CD4-positive, alpha-beta T cell (primary cell): ENCODE results near the gene ANKRD45. TPM values are rescaled to one million over a fixed set of nuclear protein-coding genes. Genes with fewer than 3 reads are reported as not detected.
"Not testable (repeated sequence)": the region's sequence is repeated elsewhere in the genome, so short reads cannot be mapped to it uniquely, and the experiment has no call there.

ENCODE experiments used
- ATAC-seq: fragments of 200-7000 bp; cut with Tn5 transposase; one replicate; pipeline ENCODE4 v1.10.0; 2022; ENCODE audit warnings: mild to moderate bottlenecking; ENCODE audit not compliant: poor library complexity
- CTCF ChIA-PET: fragments of 350-600 bp; sonication (Branson Sonifier 250); formaldehyde crosslinking; loops from one replicate; lab custom pipeline; 2021; ENCODE audit warnings: antibody characterized with exemption, inconsistent platforms; lab: Charles Lee
- POLR2A ChIA-PET: fragments of 350-600 bp; sonication (Branson Sonifier 250); formaldehyde crosslinking; loops from one replicate; lab custom pipeline; 2021; ENCODE audit warnings: antibody characterized with exemption, inconsistent platforms; lab: Charles Lee
- DNase-seq, 14 experiments: peaks; one replicate each; pipeline ENCODE4 v3.0.0-alpha.2; 2013 to 2020; ENCODE audit warnings: mixed read lengths in 2 of 14
- H3K27ac ChIP-seq, 2 donors: one replicate each; pipeline versions ENCODE4 v1.5.1 to v1.7.0; 2013; ENCODE audit warnings: low read length in 2 of 2, low read depth in 1 of 2, mild to moderate bottlenecking in 1 of 2
- H3K27me3 ChIP-seq, 2 experiments: 1 replicate in 1 of 2; 2 replicates in 1 of 2; pipeline versions ENCODE4 v1.6.1 to v1.7.0; 2013; ENCODE audit warnings: low read length in 2 of 2, control low read depth in 1 of 2, mild to moderate bottlenecking in 1 of 2, moderate library complexity in 1 of 2; ENCODE audit not compliant: insufficient read depth in 2 of 2, control insufficient read depth in 1 of 2
- H3K36me3 ChIP-seq: one replicate; pipeline ENCODE4 v1.6.1; 2013; ENCODE audit warnings: low read length, control low read depth; ENCODE audit not compliant: insufficient read depth
- H3K4me1 ChIP-seq: one replicate; pipeline ENCODE4 v1.6.1; 2013; ENCODE audit warnings: low read length, control low read depth; ENCODE audit not compliant: insufficient read depth
- H3K4me3 ChIP-seq: one replicate; pipeline ENCODE4 v1.5.1; 2013; ENCODE audit warnings: mild to moderate bottlenecking, low read length, moderate library complexity
- H3K9me3 ChIP-seq, 2 experiments: 1 replicate in 1 of 2; 2 replicates in 1 of 2; pipeline versions ENCODE4 v1.6.1 to v1.7.0; 2013; ENCODE audit warnings: low read length in 2 of 2, mild to moderate bottlenecking in 2 of 2, control low read depth in 1 of 2, moderate library complexity in 1 of 2; ENCODE audit not compliant: control insufficient read depth in 1 of 2, insufficient read depth in 1 of 2
- H3K27ac Mint-ChIP-seq: one replicate; pipeline ENCODE4 v1.8.0; 2020; ENCODE audit warnings: mixed read lengths
- H3K27me3 Mint-ChIP-seq: one replicate; pipeline ENCODE4 v1.8.0; 2021; ENCODE audit warnings: mixed read lengths
- H3K36me3 Mint-ChIP-seq: one replicate; pipeline ENCODE4 v1.8.0; 2021; ENCODE audit warnings: low read depth, mixed read lengths
- H3K4me1 Mint-ChIP-seq: one replicate; pipeline ENCODE4 v1.8.0; 2021; ENCODE audit warnings: low read depth, mixed read lengths
- H3K4me3 Mint-ChIP-seq: one replicate; pipeline ENCODE4 v1.8.0; 2020; ENCODE audit warnings: mild to moderate bottlenecking, mixed read lengths
- H3K9me3 Mint-ChIP-seq: one replicate; pipeline ENCODE4 v1.8.0; 2020; ENCODE audit warnings: mixed read lengths
- intact Hi-C, 2 experiments: fragments of 100-400 bp; cut with DNase I in 1 of 2; cut with micrococcal nuclease in 1 of 2; formaldehyde crosslinking; loops; one replicate each; pipeline versions ENCODE4 v1.15.1 to v1.9.0; 2023 to 2025; cut with DNase I, micrococcal nuclease
- total RNA-seq, 174 experiments: library from RNA in 2 of 174; stranded (reverse) in 2 of 174; gene quantifications; one replicate each; pipeline ENCODE4 v1.2.3 and lab custom pipeline; 2021 to 2026
- TF ChIP-seq, protein P1 (sequence below): fragments of 200-600 bp; IDR thresholded peaks from one replicate; pipeline ENCODE4 v1.8.0; 2022; ENCODE audit warnings: antibody characterized with exemption, mild to moderate bottlenecking

Gene ANKRD45
- total RNA-seq, 2 experiments from 2014 or later: not detected

GRCh38 chr1:173688300-173688699, 18.6 kb upstream of the ANKRD45 start:
- Histone ChIP-seq H3K4me3 (no peak overlapping the region), H3K27me3 (no peaks in the 10 kb centered on the region), H3K36me3 (no peaks in the 10 kb centered on the region), H3K4me1 (no peaks in the 10 kb centered on the region), H3K9me3 (peaks cover 0 to 6% of the 10 kb centered on the region in 2 experiments), H3K27ac (no peak overlapping the region)
- H3K27me3 Mint-ChIP-seq: peaks cover 13% of the 10 kb centered on the region
- TF ChIP-seq, protein P1, sequence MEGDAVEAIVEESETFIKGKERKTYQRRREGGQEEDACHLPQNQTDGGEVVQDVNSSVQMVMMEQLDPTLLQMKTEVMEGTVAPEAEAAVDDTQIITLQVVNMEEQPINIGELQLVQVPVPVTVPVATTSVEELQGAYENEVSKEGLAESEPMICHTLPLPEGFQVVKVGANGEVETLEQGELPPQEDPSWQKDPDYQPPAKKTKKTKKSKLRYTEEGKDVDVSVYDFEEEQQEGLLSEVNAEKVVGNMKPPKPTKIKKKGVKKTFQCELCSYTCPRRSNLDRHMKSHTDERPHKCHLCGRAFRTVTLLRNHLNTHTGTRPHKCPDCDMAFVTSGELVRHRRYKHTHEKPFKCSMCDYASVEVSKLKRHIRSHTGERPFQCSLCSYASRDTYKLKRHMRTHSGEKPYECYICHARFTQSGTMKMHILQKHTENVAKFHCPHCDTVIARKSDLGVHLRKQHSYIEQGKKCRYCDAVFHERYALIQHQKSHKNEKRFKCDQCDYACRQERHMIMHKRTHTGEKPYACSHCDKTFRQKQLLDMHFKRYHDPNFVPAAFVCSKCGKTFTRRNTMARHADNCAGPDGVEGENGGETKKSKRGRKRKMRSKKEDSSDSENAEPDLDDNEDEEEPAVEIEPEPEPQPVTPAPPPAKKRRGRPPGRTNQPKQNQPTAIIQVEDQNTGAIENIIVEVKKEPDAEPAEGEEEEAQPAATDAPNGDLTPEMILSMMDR: no peak
- H3K4me1 Mint-ChIP-seq: peaks cover 10% of the 10 kb centered on the region
- no peaks in the 10 kb centered on the region for H3K36me3 Mint-ChIP-seq
- DNase-seq: no peak
- no peaks in the 10 kb centered on the region for H3K9me3 Mint-ChIP-seq
- intact Hi-C loops: no loop called here
- H3K4me3 Mint-ChIP-seq: no peak overlapping the region
- POLR2A ChIA-PET: no interaction called here
- ATAC-seq: no peak
- H3K27ac Mint-ChIP-seq: no peak overlapping the region
- CTCF ChIA-PET: no interaction called here

DNA sequence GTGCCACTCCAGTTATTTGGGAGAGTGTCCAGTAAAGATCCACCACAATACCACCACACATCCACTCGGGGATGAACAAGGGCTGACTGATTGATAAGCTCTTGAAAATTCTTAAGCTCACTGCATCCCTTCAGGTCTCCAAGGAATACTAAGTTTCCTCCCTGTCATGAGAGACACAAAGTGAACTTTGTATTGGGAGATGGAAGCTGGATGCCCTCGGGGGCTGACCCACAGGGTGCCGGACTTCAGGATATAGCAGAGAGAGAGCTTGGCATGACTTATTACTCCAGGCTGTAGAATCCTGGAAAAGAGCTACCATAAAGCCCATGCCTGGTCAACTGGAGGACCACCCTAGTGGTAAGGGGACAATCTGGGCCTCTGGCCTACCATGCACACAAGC, 15.5 kb upstream of the ANKRD45 start:
- CTCF ChIA-PET, POLR2A ChIA-PET, ATAC-seq: not testable (repeated sequence)

DNA sequence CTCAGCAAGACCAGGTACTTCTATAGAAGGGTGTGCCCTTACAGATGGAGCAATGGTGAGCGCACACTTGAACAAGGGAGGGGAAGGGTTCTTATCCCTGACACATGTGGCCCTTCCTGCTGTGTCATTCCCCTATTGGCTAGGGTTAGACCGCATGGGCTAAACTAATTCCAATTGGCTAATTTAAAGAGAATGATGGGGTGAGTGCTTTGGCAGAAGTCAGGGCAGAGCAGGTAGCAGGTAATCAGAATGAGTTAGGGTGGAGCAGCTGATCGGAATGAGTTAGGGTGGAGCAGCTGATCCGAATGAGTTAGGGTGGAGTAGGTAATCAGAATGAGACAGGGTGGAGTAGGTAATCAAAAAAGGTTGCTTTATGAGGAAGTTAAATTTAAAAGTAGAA, 14.2 kb upstream of the ANKRD45 start:
- H3K4me3 Mint-ChIP-seq, H3K27ac Mint-ChIP-seq, POLR2A ChIA-PET: not testable (repeated sequence)

More for the DNA sequence above, 15.5 kb upstream of the ANKRD45 start:
- H3K4me3 Mint-ChIP-seq, H3K9me3 ChIP-seq, H3K4me3 ChIP-seq, H3K36me3 Mint-ChIP-seq, DNase-seq, H3K36me3 ChIP-seq, H3K27me3 Mint-ChIP-seq, H3K4me1 ChIP-seq, H3K27me3 ChIP-seq, H3K27ac Mint-ChIP-seq, intact Hi-C loops, H3K27ac ChIP-seq, H3K9me3 Mint-ChIP-seq: not testable (repeated sequence)
- H3K4me1 Mint-ChIP-seq: peaks cover 10% of the 10 kb centered on the region

GRCh38 chr1:173682184-173682583, 12.5 kb upstream of the ANKRD45 start:
- Mint-ChIP-seq H3K36me3 (no peaks in the 10 kb centered on the region), H3K27ac (no peak overlapping the region), H3K27me3 (no peaks in the 10 kb centered on the region), H3K4me3 (no peak overlapping the region), H3K4me1 (no peaks in the 10 kb centered on the region), H3K9me3 (no peaks in the 10 kb centered on the region)
- ChIA-PET POLR2A (interaction anchor here (0.8 kb wide), 1 partner anchor 16 kb away, joined by 4 read pairs; no protein-coding TSS in a partner anchor), CTCF (no interaction called here)
- ATAC-seq (no peak), DNase-seq (no peak)
- no peaks in the 10 kb centered on the region for H3K36me3 ChIP-seq
- no peaks in the 10 kb centered on the region for H3K27me3 ChIP-seq
- TF ChIP-seq, protein P1: no peak
- no peaks in the 10 kb centered on the region for H3K4me1 ChIP-seq
- no peaks in the 10 kb centered on the region for H3K9me3 ChIP-seq
- H3K4me3 ChIP-seq: no peak overlapping the region
- no peak overlapping the region for H3K27ac ChIP-seq
- intact Hi-C loops: no loop called here

More for the DNA sequence above, 14.2 kb upstream of the ANKRD45 start:
- H3K36me3 Mint-ChIP-seq, H3K27me3 ChIP-seq, DNase-seq, intact Hi-C loops, H3K4me3 ChIP-seq, H3K9me3 Mint-ChIP-seq, H3K4me1 Mint-ChIP-seq, H3K27ac ChIP-seq, CTCF ChIA-PET, H3K36me3 ChIP-seq, H3K4me1 ChIP-seq, H3K27me3 Mint-ChIP-seq, ATAC-seq, H3K9me3 ChIP-seq: not testable (repeated sequence)

DNA sequence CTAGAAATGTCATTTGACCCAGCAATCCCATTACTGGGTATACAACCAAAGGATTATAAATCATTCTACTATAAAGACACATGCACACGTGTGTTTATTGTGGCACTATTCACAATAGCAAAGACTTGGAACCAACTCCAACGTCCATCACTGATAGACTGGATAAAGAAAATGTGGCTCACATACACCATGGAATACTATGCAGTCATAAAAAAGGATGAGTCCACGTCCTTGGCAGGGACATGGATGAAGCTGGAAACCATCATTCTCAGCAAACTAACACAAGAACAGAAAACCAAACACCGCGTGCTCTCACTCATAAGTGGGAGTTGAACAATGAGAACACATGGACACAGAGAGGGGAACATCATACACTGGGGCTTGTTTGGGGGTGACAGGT, 10.5 kb upstream of the ANKRD45 start:
- H3K27ac ChIP-seq, H3K36me3 Mint-ChIP-seq, POLR2A ChIA-PET, H3K27ac Mint-ChIP-seq, H3K27me3 ChIP-seq, intact Hi-C loops, H3K4me1 ChIP-seq, DNase-seq, H3K36me3 ChIP-seq, ATAC-seq, CTCF ChIA-PET, H3K4me3 Mint-ChIP-seq, H3K4me3 ChIP-seq, H3K9me3 Mint-ChIP-seq, H3K27me3 Mint-ChIP-seq, H3K9me3 ChIP-seq, H3K4me1 Mint-ChIP-seq: not testable (repeated sequence)

DNA sequence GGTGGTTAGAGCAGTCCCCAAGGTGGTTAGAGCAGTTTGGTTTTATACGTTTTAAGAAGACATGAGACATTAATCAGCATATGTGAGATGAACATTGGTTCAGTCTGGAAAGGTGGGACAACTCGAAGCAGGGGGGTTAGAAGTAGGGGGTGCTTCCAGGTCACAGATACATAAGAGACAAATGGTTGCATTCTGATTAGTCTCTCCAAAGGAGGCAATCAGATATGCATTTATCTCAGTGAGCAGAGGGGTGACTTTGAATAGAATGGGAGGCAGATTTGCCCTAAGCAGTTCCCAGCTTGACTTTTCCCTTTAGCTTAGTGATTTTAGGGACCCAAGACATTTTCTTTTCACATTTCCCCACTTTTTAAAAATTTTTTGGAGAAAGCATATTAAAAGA, 4.8 kb upstream of the ANKRD45 start:
- CTCF ChIA-PET, H3K9me3 ChIP-seq, DNase-seq, POLR2A ChIA-PET, H3K36me3 Mint-ChIP-seq, H3K27ac ChIP-seq, intact Hi-C loops, H3K4me1 ChIP-seq, H3K4me3 Mint-ChIP-seq, H3K4me3 ChIP-seq, ATAC-seq, H3K27ac Mint-ChIP-seq, H3K4me1 Mint-ChIP-seq, H3K9me3 Mint-ChIP-seq, H3K36me3 ChIP-seq: not testable (repeated sequence)
- H3K27me3 Mint-ChIP-seq: peaks cover 20% of the 10 kb centered on the region
- H3K27me3 ChIP-seq: peaks cover 7 to 18% of the 10 kb centered on the region in 2 experiments
